ENCODE measurements around the gene CHSY3. TPM values are rescaled to one million over a fixed set of nuclear protein-coding genes. Genes with fewer than 3 reads are reported as not detected.

The CHSY3 gene
- total RNA-seq, 2 experiments from 2014 or later = not detected

DNA sequence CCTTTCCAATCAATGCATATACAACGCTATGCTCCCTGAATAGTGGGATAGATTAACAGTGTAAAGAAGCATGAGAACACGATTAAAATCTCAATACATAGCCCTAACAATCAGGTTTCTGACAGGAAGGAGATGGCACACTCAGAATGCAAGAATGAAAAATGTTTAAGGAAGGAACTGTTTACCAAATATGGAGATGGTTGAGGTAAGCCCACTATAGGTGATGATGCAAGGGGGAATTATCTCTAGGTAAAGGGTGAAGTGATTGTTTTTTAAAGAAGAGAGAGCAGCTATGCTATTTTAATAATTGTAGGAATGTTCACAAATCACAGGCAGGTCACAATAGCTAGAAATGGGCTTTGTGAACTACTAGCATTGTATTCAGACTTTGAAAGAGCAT lies 302.4 kb downstream of the CHSY3 start:
- Histone ChIP-seq H3K4me3 (ENCODE audit: low read length) (no peak overlapping the region), H3K27ac (ENCODE audit: low read depth in 1 of 2, low read length in 2 of 2) (no peak overlapping the region), H3K36me3 (ENCODE audit: insufficient read depth, low read length) (no peaks in the 10 kb centered on the region), H3K9me3 (ENCODE audit: control insufficient read depth in 1 of 2, insufficient read depth in 1 of 2, low read length in 2 of 2) (peaks cover 0 to 5% of the 10 kb centered on the region in 2 experiments), H3K4me1 (ENCODE audit: insufficient read depth, low read length) (no peaks in the 10 kb centered on the region), H3K27me3 (ENCODE audit: control insufficient read depth in 1 of 2, insufficient read depth in 2 of 2, low read length in 2 of 2) (no peaks in the 10 kb centered on the region)
- ATAC-seq (ENCODE audit: poor library complexity) (no peak), DNase-seq (no peak)
- H3K4me3 Mint-ChIP-seq = no peak overlapping the region
- no peak for TF ChIP-seq CTCF (IDR thresholded peaks at IDR 0.05)
- peaks cover 9% of the 10 kb centered on the region for H3K27me3 Mint-ChIP-seq
- ChIA-PET CTCF (no interaction called here), POLR2A (no interaction called here)
- H3K9me3 Mint-ChIP-seq = no peaks in the 10 kb centered on the region
- H3K36me3 Mint-ChIP-seq (ENCODE audit: low read depth) = no peaks in the 10 kb centered on the region
- no peak overlapping the region for H3K27ac Mint-ChIP-seq
- H3K4me1 Mint-ChIP-seq (ENCODE audit: low read depth) = no peaks in the 10 kb centered on the region
- intact Hi-C loops (cut with DNase I, micrococcal nuclease) = no loop called here

- no peaks in the 10 kb centered on the region for H3K9me3 ChIP-seq (ENCODE audit: control insufficient read depth in 1 of 2, insufficient read depth in 1 of 2, low read length in 2 of 2)
- H3K4me3 ChIP-seq (ENCODE audit: low read length) = no peak overlapping the region
- H3K27me3 Mint-ChIP-seq = peaks cover 12% of the 10 kb centered on the region
- POLR2A ChIA-PET = no interaction called here
- H3K9me3 Mint-ChIP-seq = no peaks in the 10 kb centered on the region
- ATAC-seq (ENCODE audit: poor library complexity) = no peak
- no peak overlapping the region for H3K27ac ChIP-seq (ENCODE audit: low read depth in 1 of 2, low read length in 2 of 2)
- H3K36me3 ChIP-seq (ENCODE audit: insufficient read depth, low read length) = no peaks in the 10 kb centered on the region
- intact Hi-C loops (cut with DNase I, micrococcal nuclease) = no loop called here
- DNase-seq = no peak
- no peak overlapping the region for H3K27ac Mint-ChIP-seq
- H3K4me3 Mint-ChIP-seq = no peak overlapping the region
- no peaks in the 10 kb centered on the region for H3K27me3 ChIP-seq (ENCODE audit: control insufficient read depth in 1 of 2, insufficient read depth in 2 of 2, low read length in 2 of 2)
- no peaks in the 10 kb centered on the region for H3K4me1 ChIP-seq (ENCODE audit: insufficient read depth, low read length)
- TF ChIP-seq CTCF (IDR thresholded peaks at IDR 0.05) = no peak
- CTCF ChIA-PET = no interaction called here
- no peaks in the 10 kb centered on the region for H3K4me1 Mint-ChIP-seq (ENCODE audit: low read depth)
- no peaks in the 10 kb centered on the region for H3K36me3 Mint-ChIP-seq (ENCODE audit: low read depth)
Measured at GRCh38 chr5:130213607-130214006, 309.3 kb downstream of the CHSY3 start.

- no peak for DNase-seq
- no peak overlapping the region for H3K27ac ChIP-seq (ENCODE audit: low read depth in 1 of 2, low read length in 2 of 2)
- no peak for TF ChIP-seq CTCF (IDR thresholded peaks at IDR 0.05)
- ATAC-seq (ENCODE audit: poor library complexity) = no peak
- H3K9me3 ChIP-seq (ENCODE audit: control insufficient read depth in 1 of 2, insufficient read depth in 1 of 2, low read length in 2 of 2) = no peaks in the 10 kb centered on the region
- ChIA-PET CTCF (no interaction called here), POLR2A (interaction anchor here (0.6 kb wide), 1 partner anchor 160 kb away, joined by 3 read pairs; no protein-coding TSS in a partner anchor)
- Mint-ChIP-seq H3K9me3 (no peaks in the 10 kb centered on the region), H3K36me3 (ENCODE audit: low read depth) (no peaks in the 10 kb centered on the region), H3K27ac (no peak overlapping the region), H3K4me1 (ENCODE audit: low read depth) (no peaks in the 10 kb centered on the region), H3K27me3 (peaks cover 13% of the 10 kb centered on the region), H3K4me3 (no peak overlapping the region)
- intact Hi-C loops (cut with DNase I, micrococcal nuclease) = no loop called here
- no peaks in the 10 kb centered on the region for H3K36me3 ChIP-seq (ENCODE audit: insufficient read depth, low read length)
- H3K4me1 ChIP-seq (ENCODE audit: insufficient read depth, low read length) = no peaks in the 10 kb centered on the region
- H3K4me3 ChIP-seq (ENCODE audit: low read length) = no peak overlapping the region
- H3K27me3 ChIP-seq (ENCODE audit: control insufficient read depth in 1 of 2, insufficient read depth in 2 of 2, low read length in 2 of 2) = no peaks in the 10 kb centered on the region
Measured at GRCh38 chr5:130216286-130216685, 312.0 kb downstream of the CHSY3 start.
